Psoas muscle (tissue), 8 donors: ENCODE measurements around the gene RARB. TPM values are rescaled to one million over a fixed set of nuclear protein-coding genes. Genes with fewer than 3 reads are reported as not detected.

Experiments
- ATAC-seq, 4 donors: fragments of 200-7000 bp; cut with Tn5 transposase; one replicate each; pipeline ENCODE4 v1.9.1; 2020; ENCODE audit warnings: moderate library complexity in 3 of 4, mild to moderate bottlenecking in 2 of 4
- DNase-seq, 2 donors: peaks; one replicate each; pipeline ENCODE4 v3.0.0-alpha.2; 2020
- H3K27ac ChIP-seq: fragments of 200-600 bp; one replicate; pipeline ENCODE4 v1.8.0; 2022
- H3K27me3 ChIP-seq, 3 donors: fragments of 200-600 bp in 1 of 3; one replicate each; pipeline versions ENCODE4 v1.6.1 to v1.8.0; 2013 to 2022; ENCODE audit warnings: low read length in 2 of 3, mild to moderate bottlenecking in 2 of 3, moderate library complexity in 1 of 3; ENCODE audit not compliant: insufficient read depth in 3 of 3
- H3K36me3 ChIP-seq, 2 donors: fragments of 200-600 bp in 1 of 2; one replicate each; pipeline versions ENCODE4 v1.6.1 to v1.8.0; 2013 to 2022; ENCODE audit warnings: low read depth in 1 of 2, mild to moderate bottlenecking in 1 of 2, moderate library complexity in 1 of 2; ENCODE audit not compliant: insufficient read depth in 1 of 2
- H3K4me1 ChIP-seq: fragments of 200-600 bp; one replicate; pipeline ENCODE4 v1.8.0; 2022
- H3K4me3 ChIP-seq: fragments of 200-600 bp; one replicate; pipeline ENCODE4 v1.8.0; 2022; ENCODE audit warnings: mild to moderate bottlenecking
- H3K9me3 ChIP-seq: fragments of 200-600 bp; one replicate; pipeline ENCODE4 v1.8.0; 2022
- CTCF ChIP-seq: fragments of 200-600 bp; IDR thresholded peaks from one replicate; pipeline ENCODE4 v1.8.0; 2022; ENCODE audit warnings: antibody characterized with exemption
- WGBS, 3 donors: extraction: QIAGEN DNeasy Blood & Tissue Kit; methylation state at CpG; one replicate each; pipeline versions ENCODE4 v1.1.6 to v1.1.7; 2013; 5-methylcytosine and 5-hydroxymethylcytosine counted together
- intact Hi-C, 2 donors: fragments of 100-400 bp; cut with DNase I; formaldehyde crosslinking; loops; one replicate each; pipeline versions ENCODE4 v1.11.0 to v1.14.2; 2022
- polyA plus RNA-seq, 3 donors: library from polyadenylated mRNA; stranded (reverse); fragments of 200-250 nt; gene quantifications; one replicate each; pipeline ENCODE4 v1.2.3, GENCODE V29; 2013
- total RNA-seq, 4 donors: library from RNA; stranded (reverse); fragmentation: NEBNext Ultra II Directional in 2 of 4; extraction: Animal tissue kit (Norgen Biotek cat#: 25700) in 2 of 4; gene quantifications; one replicate each; pipeline versions ENCODE4 v1.2.1 to v1.2.4, GENCODE V29; 2021 to 2023
- donor health status: healthy with polysubstance abuse.
- donor health status: DM: no; HTN: no; CAD: no; lungs with moderate emphysema.
- donor health status: Bipolar disorder and iron deficiency.
- donor health status: healthy.
- donor health status: DM: yes; HTN: yes; CAD: no.
- donor health status: DM: no; HTN: no; CAD: no.
- donor health status: DM: no; HTN: no; CAD: no.
- donor health status: DM: yes; HTN: yes; CAD: no.

RARB gene
- total and polyA plus RNA-seq, 7 donors, result 1.1 to 5.4 (median 1.9) TPM

DNA sequence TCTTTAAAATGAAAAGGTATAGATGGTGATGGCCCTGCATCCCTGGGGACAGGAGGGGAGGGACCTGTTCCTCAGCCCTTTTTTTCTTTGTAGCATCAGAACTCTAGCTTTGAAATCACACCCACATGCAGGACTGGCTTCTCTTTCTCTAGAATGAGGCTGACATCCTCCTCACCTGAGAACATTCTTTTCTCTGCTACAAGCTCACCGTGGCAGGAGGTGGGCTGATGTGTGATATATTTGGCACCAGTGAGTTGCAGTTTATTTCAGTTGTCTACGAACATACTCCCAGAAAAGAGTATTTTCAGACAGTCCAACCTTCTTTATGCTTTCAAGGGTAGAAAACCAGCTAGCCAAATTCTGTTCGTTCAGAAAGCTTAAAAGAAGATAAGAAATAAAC lies 43.6 kb upstream of the RARB start:
- DNase-seq (no peak), ATAC-seq (no peak)
- WGBS, 3 donors, result 74 to 88% (median 74%) methylated on average over 3 of the region's 3 CpGs
- no peaks in the 10 kb centered on the region for H3K27me3 ChIP-seq
- no peak overlapping the region for H3K4me3 ChIP-seq
- H3K36me3 ChIP-seq, result no peaks in the 10 kb centered on the region
- TF ChIP-seq CTCF, result no peak
- intact Hi-C loops, result no loop called here
- no peak overlapping the region for H3K27ac ChIP-seq
- no peaks in the 10 kb centered on the region for H3K4me1 ChIP-seq
- H3K9me3 ChIP-seq, result no peaks in the 10 kb centered on the region

- TF ChIP-seq CTCF, result no peak
- H3K4me1 ChIP-seq, result no peaks in the 10 kb centered on the region
- H3K36me3 ChIP-seq, result no peaks in the 10 kb centered on the region
- no peak for DNase-seq
- no peak for ATAC-seq
- no peaks in the 10 kb centered on the region for H3K27me3 ChIP-seq
- H3K27ac ChIP-seq, result peak overlapping the region; percentile 3
- H3K4me3 ChIP-seq, result no peak overlapping the region
- intact Hi-C loops, result no loop called here
- H3K9me3 ChIP-seq, result no peaks in the 10 kb centered on the region
- 40 to 47% (median 45%) methylated on average over 9 of the region's 9 CpGs for WGBS, 3 donors
These were observed 42.1 kb upstream of the RARB start for GRCh38 chr3:25385807-25386460.

DNA sequence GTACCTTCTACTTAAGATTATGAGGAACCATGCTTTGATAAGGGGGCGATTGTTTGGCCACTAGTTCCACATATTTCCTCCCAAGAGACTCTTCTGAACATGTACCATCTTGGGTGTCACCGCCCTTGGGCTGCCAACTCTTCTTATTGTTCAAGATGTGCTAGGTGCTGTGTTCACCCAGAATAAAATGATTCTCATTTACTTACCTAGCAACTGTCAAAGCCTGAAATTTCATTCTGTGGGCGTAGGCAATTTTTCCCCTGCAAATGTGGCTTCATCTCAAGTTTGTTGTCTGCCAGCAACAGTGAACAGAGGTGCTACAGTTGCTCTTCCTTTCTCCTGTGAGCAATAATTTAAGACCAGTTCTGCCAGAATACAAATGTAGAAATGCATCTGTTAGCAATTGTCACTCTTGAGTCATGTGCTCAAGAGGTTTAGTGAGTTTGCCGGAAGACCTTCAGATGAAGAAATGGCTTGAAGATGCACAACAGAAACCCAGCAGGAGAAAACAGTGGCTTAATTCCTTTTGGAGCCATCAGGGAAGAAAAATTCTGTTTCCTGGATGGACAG lies 41.3 kb upstream of the RARB start:
- TF ChIP-seq CTCF, result no peak
- Histone ChIP-seq H3K36me3 (no peaks in the 10 kb centered on the region), H3K27ac (no peak overlapping the region), H3K9me3 (no peaks in the 10 kb centered on the region), H3K27me3 (no peaks in the 10 kb centered on the region), H3K4me3 (no peak overlapping the region), H3K4me1 (no peaks in the 10 kb centered on the region)
- intact Hi-C loops, result no loop called here
- no peak for DNase-seq
- no peak for ATAC-seq
- 87 to 89% (median 89%) methylated on average over 4 of the region's 4 CpGs for whole genome bisulfite sequencing, 3 donors

DNA sequence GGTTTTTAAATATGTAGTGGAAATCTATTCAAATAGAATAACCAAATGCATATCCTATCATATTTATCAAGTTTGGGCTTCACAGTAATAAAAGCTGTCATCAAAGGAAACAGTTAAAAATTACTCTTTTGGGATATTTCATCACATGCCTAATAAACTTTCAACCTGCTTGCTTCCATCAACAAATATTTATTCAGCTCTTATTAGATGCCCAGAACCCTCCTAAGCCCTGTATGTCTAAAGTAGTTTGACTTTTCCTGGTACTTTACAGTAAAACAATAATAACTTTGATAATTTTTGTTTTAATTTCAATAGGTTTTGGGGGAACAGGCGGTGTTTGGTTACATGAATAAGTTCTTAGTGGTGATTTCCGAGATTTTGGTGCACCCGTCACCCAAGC lies 37.5 kb upstream of the RARB start:
- Histone ChIP-seq H3K36me3 (no peaks in the 10 kb centered on the region), H3K4me1 (no peaks in the 10 kb centered on the region), H3K4me3 (no peak overlapping the region), H3K9me3 (no peaks in the 10 kb centered on the region), H3K27ac (no peak overlapping the region), H3K27me3 (no peaks in the 10 kb centered on the region)
- TF ChIP-seq CTCF, result no peak
- DNase-seq, result no peak
- 91 to 95% (median 94%) methylated on average over 3 of the region's 3 CpGs for WGBS, 3 donors
- intact Hi-C loops, result no loop called here
- no peak for ATAC-seq

DNA sequence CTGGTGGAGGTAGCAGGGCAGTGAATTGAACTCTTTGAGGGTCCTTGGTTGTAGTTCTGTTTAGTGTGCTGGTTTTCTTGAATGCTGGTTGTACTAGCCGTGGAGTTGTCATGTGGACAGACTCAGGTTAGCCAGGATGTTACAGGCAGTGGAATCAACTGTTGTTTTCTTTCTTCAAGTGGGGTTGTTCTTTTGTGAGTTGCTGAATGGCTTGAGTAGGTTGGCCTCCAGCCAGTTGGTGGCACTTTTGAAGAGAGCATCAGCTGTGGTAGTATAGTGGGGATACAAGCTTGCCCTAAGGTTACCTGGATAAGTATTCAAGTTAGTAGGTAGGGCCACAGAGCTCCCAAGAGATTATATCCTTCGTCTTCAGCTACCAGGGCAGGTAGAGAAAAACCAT lies 31.8 kb upstream of the RARB start:
- Histone ChIP-seq H3K4me1 (no peaks in the 10 kb centered on the region), H3K27ac (no peak overlapping the region), H3K4me3 (no peak overlapping the region), H3K9me3 (no peaks in the 10 kb centered on the region), H3K36me3 (no peaks in the 10 kb centered on the region), H3K27me3 (no peaks in the 10 kb centered on the region)
- TF ChIP-seq CTCF, result no peak
- no peak for ATAC-seq
- WGBS, 3 donors, result 86 to 94% (median 91%) methylated on average over 2 of the region's 2 CpGs
- no peak for DNase-seq
- intact Hi-C loops, result no loop called here
